SK-N-MC (cell line): Measurements from ENCODE around the gene EZH1.
"Not testable (repeated sequence)": the region's sequence is repeated elsewhere in the genome, so short reads cannot be mapped to it uniquely, and the experiment has no call there.

Source experiments
- DNase-seq: peaks from one replicate; pipeline ENCODE4 v3.0.0-alpha.2; 2011; ENCODE audit warnings: low read depth, low spot score
- H3K27ac ChIP-seq: fragments of 200-600 bp; sonication (generic); 2 replicates; pipeline ENCODE4 v1.5.1; 2016; ENCODE audit warnings: mixed run types
- H3K36me3 ChIP-seq: fragments of 200-600 bp; sonication (generic); 2 replicates; pipeline ENCODE4 v1.6.1; 2017; ENCODE audit warnings: antibody characterized with exemption, low read length, mixed read lengths; ENCODE audit not compliant: insufficient read depth
- H3K4me3 ChIP-seq: fragments of 200-600 bp; sonication (generic); 2 replicates; pipeline ENCODE4 v1.5.1; 2016
- H3K9ac ChIP-seq: fragments of 200-600 bp; sonication (generic); 2 replicates; pipeline ENCODE4 v1.8.0; 2017; ENCODE audit warnings: mixed run types, mixed read lengths; ENCODE audit not compliant: insufficient read length
- H3K9me3 ChIP-seq: fragments of 200-600 bp; sonication (generic); 2 replicates; pipeline ENCODE4 v1.6.1; 2017; ENCODE audit warnings: low read depth, mild to moderate bottlenecking, antibody characterized with exemption, low read length, moderate library complexity, mixed read lengths
- EZH2 ChIP-seq: fragments of 200-600 bp; sonication (generic); IDR thresholded peaks from one replicate; pipeline ENCODE4 v1.6.1; 2017; ENCODE audit warnings: antibody characterized with exemption
- FOXP2 ChIP-seq: optimal IDR thresholded peaks from 2 replicates; pipeline ENCODE3; 2011; ENCODE audit warnings: mild to moderate bottlenecking, moderate library complexity; ENCODE audit not compliant: insufficient read depth; ENCODE audit errors: extremely low read length, control extremely low read depth
- POLR2AphosphoS5 ChIP-seq: IDR thresholded peaks from 2 replicates; pipeline ENCODE4 v1.6.1; 2012; ENCODE audit warnings: mild to moderate bottlenecking, low read depth, low read length, borderline replicate concordance

EZH1 gene

GRCh38 chr17:42673885-42674754 lies 70.7 kb downstream of the EZH1 start:
- H3K4me3 ChIP-seq, result peak overlapping the region; percentile 95; the same call in 1 of the 2 replicates
- H3K9ac ChIP-seq, result no peak overlapping the region
- H3K27ac ChIP-seq, result no peak overlapping the region
- no peaks in the 10 kb centered on the region for H3K9me3 ChIP-seq
- TF ChIP-seq FOXP2 (no peak), POLR2AphosphoS5 (no peak), EZH2 (no peak)
- no peak for DNase-seq
- H3K36me3 ChIP-seq, result peaks cover 30% of the 10 kb centered on the region

GRCh38 chr17:42673266-42673884 lies 71.5 kb downstream of the EZH1 start:
- no peak overlapping the region for H3K27ac ChIP-seq
- no peak overlapping the region for H3K4me3 ChIP-seq
- H3K9me3 ChIP-seq, result no peaks in the 10 kb centered on the region
- TF ChIP-seq EZH2 (no peak), FOXP2 (no peak), POLR2AphosphoS5 (no peak)
- no peak for DNase-seq
- no peak overlapping the region for H3K9ac ChIP-seq
- H3K36me3 ChIP-seq, result peaks cover 32% of the 10 kb centered on the region

- peaks cover 44% of the 10 kb centered on the region for H3K36me3 ChIP-seq
- no peak overlapping the region for H3K4me3 ChIP-seq
- no peak overlapping the region for H3K9ac ChIP-seq
- TF ChIP-seq FOXP2, result no peak
- TF ChIP-seq EZH2, result no peak
- TF ChIP-seq POLR2AphosphoS5, result no peak
- no peaks in the 10 kb centered on the region for H3K9me3 ChIP-seq
- no peak for DNase-seq
- peak overlapping the region; percentile 31; the same call in 1 of the 2 replicates for H3K27ac ChIP-seq
Observed at GRCh38 chr17:42672038-42672437, 72.8 kb downstream of the EZH1 start.

DNA sequence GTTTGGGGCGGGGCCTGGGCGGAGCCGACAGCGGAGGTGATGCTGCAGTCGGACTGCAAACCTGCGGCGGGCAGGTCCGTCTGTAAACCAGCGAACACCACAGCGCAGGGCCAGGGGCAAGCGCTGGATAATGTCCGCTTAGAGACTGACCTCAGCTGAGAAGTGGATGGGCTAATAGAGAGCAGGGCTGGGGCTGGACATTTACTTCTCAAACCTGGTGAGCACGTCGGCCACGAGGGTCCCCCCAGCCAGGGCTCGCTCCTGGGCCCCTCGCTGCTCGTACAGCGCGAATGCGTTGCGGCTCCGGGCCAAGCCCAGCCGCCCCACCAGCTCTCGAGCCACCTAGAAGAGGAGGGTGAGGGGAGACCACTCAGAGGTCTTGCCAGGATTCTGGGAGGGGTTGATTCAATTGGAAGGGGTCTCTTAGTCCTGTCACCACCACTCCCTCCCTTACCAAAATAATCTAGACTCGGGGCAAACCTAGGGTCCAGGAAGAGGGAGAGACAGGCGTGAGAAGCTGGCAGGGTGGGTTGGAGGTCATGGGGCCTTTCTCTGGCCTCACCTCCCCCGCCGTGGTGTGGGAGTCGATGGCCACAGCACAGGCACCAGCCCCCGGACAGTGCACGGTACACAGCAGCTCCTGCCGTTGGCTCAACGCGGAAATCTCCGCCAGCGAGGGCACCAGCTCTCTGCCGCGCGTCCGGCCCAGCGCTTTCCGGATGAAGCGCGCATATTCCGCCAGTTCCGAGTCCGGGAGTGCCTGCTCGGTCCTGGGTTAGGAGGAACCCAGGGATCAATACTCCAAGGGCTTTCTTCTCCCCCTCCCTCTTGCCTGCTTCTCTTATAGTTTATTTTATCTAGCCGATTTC lies 73.8 kb downstream of the EZH1 start:
- no peak for DNase-seq
- H3K36me3 ChIP-seq, result peaks cover 51% of the 10 kb centered on the region
- H3K9me3 ChIP-seq, result no peaks in the 10 kb centered on the region
- H3K27ac ChIP-seq, result 0 out of 2 replicates have a peak overlapping the region, but pooled peaks have one; percentile 31
- H3K9ac ChIP-seq, result no peak overlapping the region
- H3K4me3 ChIP-seq, result no peak overlapping the region
- no peak for TF ChIP-seq POLR2AphosphoS5
- TF ChIP-seq EZH2, result no peak
- TF ChIP-seq FOXP2, result no peak

DNA sequence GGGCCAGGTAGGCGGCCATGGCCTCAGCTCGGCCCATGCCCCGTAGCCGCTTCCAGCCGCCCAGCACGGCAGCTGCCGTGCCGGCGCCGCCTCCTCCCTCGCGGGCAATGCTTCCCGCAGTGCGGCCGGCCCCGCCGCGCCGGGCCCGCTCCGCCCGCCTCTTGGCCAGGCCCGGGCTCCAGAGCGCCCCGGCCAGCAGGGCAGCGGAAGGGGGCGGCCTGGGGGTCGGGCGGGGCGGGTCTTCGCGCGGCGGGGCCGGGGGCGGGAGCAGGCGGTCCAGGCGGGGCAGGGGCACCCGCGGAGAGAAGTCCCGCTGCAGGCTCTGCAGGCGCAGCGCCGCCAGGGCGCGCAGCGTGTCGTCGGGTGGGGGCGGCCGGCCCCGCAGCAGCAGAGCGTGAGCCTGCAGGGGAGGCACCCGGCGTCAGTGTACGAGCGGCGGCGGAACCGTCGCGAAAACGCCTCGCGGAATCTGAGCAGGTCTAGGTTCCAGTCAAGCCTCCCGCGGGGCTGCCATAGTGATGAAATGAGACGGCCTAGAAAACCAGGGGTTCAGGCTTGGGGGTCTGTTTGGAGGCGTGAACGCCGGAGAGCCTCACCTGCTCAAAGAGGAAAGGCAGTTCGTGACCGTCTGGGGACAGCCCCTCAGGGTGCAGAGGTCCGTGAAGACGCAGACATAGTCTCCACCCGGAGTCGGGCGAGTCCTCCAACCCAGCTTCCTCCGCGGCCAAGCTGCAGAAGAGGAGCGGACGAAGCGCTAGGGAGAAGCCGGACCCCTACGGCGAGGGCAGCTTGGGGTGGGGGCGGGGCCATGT lies 74.7 kb downstream of the EZH1 start:
- Histone ChIP-seq H3K27ac (no peak overlapping the region), H3K9me3 (no peaks in the 10 kb centered on the region), H3K4me3 (no peak overlapping the region), H3K9ac (no peak overlapping the region), H3K36me3 (peaks cover 54% of the 10 kb centered on the region)
- TF ChIP-seq EZH2, result no peak
- no peak for TF ChIP-seq FOXP2
- no peak for TF ChIP-seq POLR2AphosphoS5
- DNase-seq, result no peak

DNA sequence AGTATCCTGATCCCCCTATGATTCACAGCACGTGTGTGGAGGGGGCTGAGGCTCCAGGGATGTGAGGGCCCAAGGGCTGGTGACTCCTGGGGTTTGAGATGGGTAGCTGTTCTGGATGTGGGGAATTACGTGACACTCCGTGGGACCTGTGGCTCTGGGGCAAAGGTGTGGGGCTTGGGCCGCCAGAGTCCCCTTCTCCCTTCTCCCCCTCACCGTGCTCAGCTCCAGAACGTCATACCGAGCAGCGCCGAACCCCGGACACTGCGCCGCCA lies 75.2 kb downstream of the EZH1 start:
- H3K9ac ChIP-seq, result no peak overlapping the region
- no peaks in the 10 kb centered on the region for H3K9me3 ChIP-seq
- no peak overlapping the region for H3K4me3 ChIP-seq
- TF ChIP-seq POLR2AphosphoS5, result no peak
- TF ChIP-seq EZH2, result no peak
- TF ChIP-seq FOXP2, result no peak
- H3K36me3 ChIP-seq, result peaks cover 54% of the 10 kb centered on the region
- DNase-seq, result no peak
- no peak overlapping the region for H3K27ac ChIP-seq

DNA sequence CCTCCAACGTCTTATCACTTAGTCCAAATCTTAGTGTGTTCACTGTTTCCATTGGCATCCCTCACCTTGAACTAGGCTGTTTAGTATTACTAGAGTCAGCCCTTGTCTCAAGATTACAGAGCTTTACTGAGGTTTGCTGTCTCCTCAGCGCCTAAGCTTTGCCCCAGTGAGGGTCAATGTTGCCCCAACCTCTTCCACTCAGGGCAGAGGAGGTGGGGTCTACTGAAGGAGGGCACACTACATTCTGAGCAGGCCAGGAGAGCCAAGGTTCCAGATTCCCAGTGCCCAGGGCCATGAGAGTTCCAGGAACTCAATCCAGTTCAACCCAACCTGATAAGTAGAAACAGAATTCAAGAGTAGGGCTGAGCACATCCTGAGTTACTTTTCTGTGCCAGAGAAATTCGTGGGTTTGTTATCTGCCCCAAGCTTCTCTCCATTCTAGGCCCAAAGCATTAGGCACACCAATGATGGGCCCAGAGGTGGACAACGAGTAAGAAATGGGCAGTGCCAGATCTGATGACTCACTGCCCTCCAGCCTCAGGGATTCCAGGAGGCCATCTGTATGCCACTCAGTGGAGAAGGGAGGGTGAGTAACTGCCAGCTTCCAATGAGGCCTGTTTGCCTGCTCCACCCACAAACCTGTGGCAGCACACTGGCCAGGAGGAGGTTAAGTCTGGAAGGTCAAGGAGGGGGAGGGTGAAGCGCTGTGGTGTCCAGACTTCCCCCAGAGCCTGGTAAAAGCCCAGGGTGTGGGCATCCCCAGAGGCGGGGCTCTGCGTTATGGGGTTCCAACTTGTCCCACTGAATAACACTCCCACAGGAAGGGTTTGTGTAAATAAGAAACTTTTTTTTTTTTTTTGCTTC lies 77.5 kb downstream of the EZH1 start:
- no peak for DNase-seq
- Histone ChIP-seq H3K4me3 (no peak overlapping the region), H3K27ac (peak overlapping the region; percentile 46), H3K9ac (no peak overlapping the region), H3K9me3 (no peaks in the 10 kb centered on the region), H3K36me3 (peaks cover 43% of the 10 kb centered on the region)
- TF ChIP-seq EZH2 (no peak), POLR2AphosphoS5 (no peak), FOXP2 (no peak)

DNA sequence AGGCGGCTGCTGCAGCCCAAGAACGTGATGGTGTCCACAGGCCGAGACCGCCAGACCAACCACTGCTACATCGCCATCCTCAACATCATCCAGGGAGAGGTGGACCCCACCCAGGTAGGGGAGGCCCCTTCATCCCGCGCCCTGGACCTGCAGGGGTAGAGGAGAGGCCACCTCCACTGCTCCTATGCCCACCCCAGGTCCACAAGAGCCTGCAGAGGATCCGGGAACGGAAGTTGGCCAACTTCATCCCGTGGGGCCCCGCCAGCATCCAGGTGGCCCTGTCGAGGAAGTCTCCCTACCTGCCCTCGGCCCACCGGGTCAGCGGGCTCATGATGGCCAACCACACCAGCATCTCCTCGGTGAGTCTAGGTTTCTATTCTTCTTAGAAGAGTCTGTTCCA lies 78.7 kb downstream of the EZH1 start:
- not testable (repeated sequence) for DNase-seq, H3K4me3 ChIP-seq, H3K9ac ChIP-seq, H3K9me3 ChIP-seq, H3K27ac ChIP-seq
- H3K36me3 ChIP-seq, result peaks cover 46% of the 10 kb centered on the region
